ENCODE results near the gene ZNF304. TPM values are rescaled to one million over a fixed set of nuclear protein-coding genes. Genes with fewer than 3 reads are reported as not detected.

Gene ZNF304
- total RNA-seq, 1 experiment from 2014 or later, result 11.0 TPM

DNA sequence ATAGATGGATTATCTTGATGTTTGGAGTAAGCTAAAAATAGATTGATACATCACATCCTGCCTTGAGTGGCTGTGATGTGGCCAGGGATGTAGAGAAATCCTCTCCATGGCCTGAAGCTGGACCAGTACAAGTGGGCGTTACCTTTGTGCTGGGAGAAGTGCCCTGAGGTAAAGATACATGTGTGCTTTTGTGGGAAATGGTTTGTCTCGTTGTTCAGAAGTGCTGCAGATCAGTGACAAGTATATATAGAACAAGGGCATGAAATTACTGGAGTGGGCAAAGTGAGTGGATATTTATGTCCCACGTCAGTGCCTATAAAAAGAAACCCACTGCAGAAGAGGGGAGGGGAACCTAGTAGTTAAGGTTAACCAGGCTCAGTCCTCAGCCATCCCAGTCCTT is 12.2 kb upstream of the ZNF304 start:
- Histone ChIP-seq H3K27me3 (replicated peaks; ENCODE audit: insufficient read depth, low read depth, low read length, poor library complexity) (peaks cover 13% of the 10 kb centered on the region), H3K4me1 (ENCODE audit: insufficient read depth, low read length, poor library complexity, severe bottlenecking) (no peaks in the 10 kb centered on the region), H3K36me3 (ENCODE audit: insufficient read depth, low read length, poor library complexity, severe bottlenecking) (no peaks in the 10 kb centered on the region), H3K4me3 (ENCODE audit: low read depth, low read length, poor library complexity, severe bottlenecking) (no peak overlapping the region), H3K9me3 (ENCODE audit: low read depth, low read length, poor library complexity, severe bottlenecking) (no peaks in the 10 kb centered on the region), H3K27ac (ENCODE audit: low read depth, low read length, poor library complexity, severe bottlenecking) (no peak overlapping the region)
- TF ChIP-seq, protein P1, sequence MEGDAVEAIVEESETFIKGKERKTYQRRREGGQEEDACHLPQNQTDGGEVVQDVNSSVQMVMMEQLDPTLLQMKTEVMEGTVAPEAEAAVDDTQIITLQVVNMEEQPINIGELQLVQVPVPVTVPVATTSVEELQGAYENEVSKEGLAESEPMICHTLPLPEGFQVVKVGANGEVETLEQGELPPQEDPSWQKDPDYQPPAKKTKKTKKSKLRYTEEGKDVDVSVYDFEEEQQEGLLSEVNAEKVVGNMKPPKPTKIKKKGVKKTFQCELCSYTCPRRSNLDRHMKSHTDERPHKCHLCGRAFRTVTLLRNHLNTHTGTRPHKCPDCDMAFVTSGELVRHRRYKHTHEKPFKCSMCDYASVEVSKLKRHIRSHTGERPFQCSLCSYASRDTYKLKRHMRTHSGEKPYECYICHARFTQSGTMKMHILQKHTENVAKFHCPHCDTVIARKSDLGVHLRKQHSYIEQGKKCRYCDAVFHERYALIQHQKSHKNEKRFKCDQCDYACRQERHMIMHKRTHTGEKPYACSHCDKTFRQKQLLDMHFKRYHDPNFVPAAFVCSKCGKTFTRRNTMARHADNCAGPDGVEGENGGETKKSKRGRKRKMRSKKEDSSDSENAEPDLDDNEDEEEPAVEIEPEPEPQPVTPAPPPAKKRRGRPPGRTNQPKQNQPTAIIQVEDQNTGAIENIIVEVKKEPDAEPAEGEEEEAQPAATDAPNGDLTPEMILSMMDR (conservative IDR thresholded peaks at IDR 0.05; ENCODE audit: low read depth, low read length), result no peak
- TF ChIP-seq EZH2 (IDR thresholded peaks at IDR 0.05; ENCODE audit: borderline replicate concordance, low read depth, low read length, poor library complexity, severe bottlenecking), result no peak
- BruUV-seq (replicated peaks), result no TSS peak
- ChIA-PET CTCF (no interaction called here), POLR2A (ENCODE audit: low non-redundant PET) (no interaction called here)
- DNase-seq (ENCODE audit: low spot score), result no peak
- intact Hi-C loops (cut with micrococcal nuclease; ENCODE audit: unreplicated experiment), result no loop called here

DNA sequence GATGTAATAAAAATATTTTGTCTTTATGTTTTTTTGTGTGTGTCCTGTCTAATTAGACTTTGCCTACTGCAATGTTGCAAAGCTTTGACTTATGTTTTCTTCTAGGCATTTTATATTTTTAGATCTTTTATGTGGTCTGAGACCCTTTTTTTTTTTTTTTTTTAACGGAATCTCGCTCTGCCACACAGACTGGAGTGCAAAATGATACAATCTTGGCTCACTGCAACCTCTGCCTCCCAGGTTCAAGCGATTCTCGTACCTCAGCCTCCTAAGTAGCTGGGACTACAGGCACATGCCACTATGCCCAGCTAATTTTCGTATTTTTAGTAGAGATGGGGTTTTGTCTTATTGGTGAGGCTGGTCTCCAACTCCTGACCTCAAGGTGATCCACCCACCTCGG is 8.5 kb upstream of the ZNF304 start:
- TF ChIP-seq EZH2 (IDR thresholded peaks at IDR 0.05; ENCODE audit: borderline replicate concordance, low read depth, low read length, poor library complexity, severe bottlenecking), result no peak
- TF ChIP-seq, protein P1 (conservative IDR thresholded peaks at IDR 0.05; ENCODE audit: low read depth, low read length), result no peak
- H3K36me3 ChIP-seq (ENCODE audit: insufficient read depth, low read length, poor library complexity, severe bottlenecking), result no peaks in the 10 kb centered on the region
- no TSS peak for BruUV-seq (replicated peaks)
- no peak for DNase-seq (ENCODE audit: low spot score)
- intact Hi-C loops (cut with micrococcal nuclease; ENCODE audit: unreplicated experiment), result no loop called here
- H3K27me3 ChIP-seq (replicated peaks; ENCODE audit: insufficient read depth, low read depth, low read length, poor library complexity), result peaks cover 25% of the 10 kb centered on the region
- no peaks in the 10 kb centered on the region for H3K9me3 ChIP-seq (ENCODE audit: low read depth, low read length, poor library complexity, severe bottlenecking)
- CTCF ChIA-PET, result no interaction called here
- POLR2A ChIA-PET (ENCODE audit: low non-redundant PET), result no interaction called here
- H3K4me1 ChIP-seq (ENCODE audit: insufficient read depth, low read length, poor library complexity, severe bottlenecking), result no peaks in the 10 kb centered on the region
- no peak overlapping the region for H3K4me3 ChIP-seq (ENCODE audit: low read depth, low read length, poor library complexity, severe bottlenecking)
- H3K27ac ChIP-seq (ENCODE audit: low read depth, low read length, poor library complexity, severe bottlenecking), result no peak overlapping the region

- ChIA-PET CTCF (no interaction called here), POLR2A (ENCODE audit: low non-redundant PET) (no interaction called here)
- Histone ChIP-seq H3K4me1 (ENCODE audit: insufficient read depth, low read length, poor library complexity, severe bottlenecking) (peaks cover 6% of the 10 kb centered on the region), H3K9me3 (ENCODE audit: low read depth, low read length, poor library complexity, severe bottlenecking) (no peaks in the 10 kb centered on the region), H3K27ac (ENCODE audit: low read depth, low read length, poor library complexity, severe bottlenecking) (no peak overlapping the region), H3K4me3 (ENCODE audit: low read depth, low read length, poor library complexity, severe bottlenecking) (no peak overlapping the region), H3K27me3 (replicated peaks; ENCODE audit: insufficient read depth, low read depth, low read length, poor library complexity) (peaks cover 16% of the 10 kb centered on the region), H3K36me3 (ENCODE audit: insufficient read depth, low read length, poor library complexity, severe bottlenecking) (no peaks in the 10 kb centered on the region)
- intact Hi-C loops (cut with micrococcal nuclease; ENCODE audit: unreplicated experiment), result no loop called here
- DNase-seq (ENCODE audit: low spot score), result no peak
- no peak for TF ChIP-seq EZH2 (IDR thresholded peaks at IDR 0.05; ENCODE audit: borderline replicate concordance, low read depth, low read length, poor library complexity, severe bottlenecking)
- TF ChIP-seq, protein P1 (conservative IDR thresholded peaks at IDR 0.05; ENCODE audit: low read depth, low read length), result no peak
- BruUV-seq (replicated peaks), result no TSS peak
Measured at GRCh38 chr19:57348136-57348535, 2.9 kb upstream of the ZNF304 start.

Data from A673 (cell line).